ENCODE measurements around the gene CHST11. TPM values are rescaled to one million over a fixed set of nuclear protein-coding genes. Genes with fewer than 3 reads are reported as not detected.

Gene CHST11
- total RNA-seq, 1 experiment from 2014 or later, result 0.25 TPM

DNA sequence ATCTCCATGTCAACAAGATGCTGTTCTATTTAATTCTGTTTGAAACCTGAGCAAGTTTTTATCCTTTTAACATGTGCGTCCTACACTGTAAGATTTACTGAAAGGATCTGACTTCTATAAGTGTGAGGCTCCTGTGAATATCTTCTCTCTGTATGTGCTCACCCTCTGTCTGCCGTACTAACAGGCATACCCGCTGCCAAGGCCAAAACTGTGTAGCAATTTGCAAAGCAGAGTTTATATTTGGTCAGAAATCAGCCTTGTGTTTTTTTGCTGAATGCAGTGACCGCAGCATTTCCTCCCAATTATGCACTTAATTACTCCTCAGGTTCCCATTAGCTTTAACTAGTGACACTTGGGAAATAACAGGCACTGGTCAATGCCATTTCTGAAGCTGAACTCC is 12.3 kb downstream of the CHST11 start:
- Mint-ChIP-seq H3K9me3 (ENCODE audit: unreplicated experiment) (no peaks in the 10 kb centered on the region), H3K27ac (ENCODE audit: unreplicated experiment) (no peak overlapping the region), H3K4me3 (ENCODE audit: unreplicated experiment) (no peak overlapping the region), H3K36me3 (ENCODE audit: insufficient read depth, unreplicated experiment) (no peaks in the 10 kb centered on the region), H3K4me1 (ENCODE audit: low read depth, unreplicated experiment) (no peaks in the 10 kb centered on the region), H3K27me3 (ENCODE audit: insufficient read depth, unreplicated experiment) (peaks cover 28% of the 10 kb centered on the region)
- BruUV-seq (replicated peaks), result no TSS peak
- Histone ChIP-seq H3K4me1 (no peaks in the 10 kb centered on the region), H3K4me3 (ENCODE audit: low read depth, low read length) (no peak overlapping the region), H3K9me3 (no peaks in the 10 kb centered on the region), H3K27me3 (replicated peaks; ENCODE audit: control insufficient read depth, insufficient read depth, low read length) (no peaks in the 10 kb centered on the region), H3K36me3 (ENCODE audit: control insufficient read depth, insufficient read depth, low read length) (no peaks in the 10 kb centered on the region)
- TF ChIP-seq CTCF (IDR thresholded peaks at IDR 0.05; ENCODE audit: insufficient read depth in 1 of 2, low read depth in 1 of 2, low read length in 1 of 2, severe bottlenecking in 1 of 2, unreplicated experiment in 1 of 2), result no peak
- no peak for DNase-seq
- CTCF ChIA-PET, result no interaction called here
- POLR2A ChIA-PET, result no interaction called here
- intact Hi-C loops (cut with micrococcal nuclease; ENCODE audit: unreplicated experiment), result no loop called here

DNA sequence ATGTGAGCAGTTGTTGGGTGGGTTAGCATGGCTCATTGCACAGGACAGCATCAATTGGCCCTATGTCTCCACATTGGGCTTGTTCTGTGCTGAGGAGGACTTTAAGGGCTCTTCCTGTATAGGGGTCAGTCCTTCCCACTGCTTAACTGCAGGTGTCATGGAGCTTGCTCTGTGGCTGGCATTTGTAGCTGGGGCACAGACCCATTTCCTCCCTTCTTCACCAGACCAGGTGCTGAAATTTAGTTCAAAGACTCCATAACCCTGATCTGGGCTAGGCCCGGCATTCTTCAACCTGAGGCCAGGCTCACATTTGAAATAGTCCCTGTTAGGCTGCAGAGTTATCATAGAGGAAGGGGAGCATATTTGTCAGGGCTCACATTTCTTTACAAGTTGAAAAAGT is 12.8 kb downstream of the CHST11 start:
- H3K36me3 Mint-ChIP-seq (ENCODE audit: insufficient read depth, unreplicated experiment), result no peaks in the 10 kb centered on the region
- Histone ChIP-seq H3K4me1 (no peaks in the 10 kb centered on the region), H3K36me3 (ENCODE audit: control insufficient read depth, insufficient read depth, low read length) (no peaks in the 10 kb centered on the region), H3K9me3 (no peaks in the 10 kb centered on the region), H3K27me3 (replicated peaks; ENCODE audit: control insufficient read depth, insufficient read depth, low read length) (no peaks in the 10 kb centered on the region), H3K4me3 (ENCODE audit: low read depth, low read length) (no peak overlapping the region)
- POLR2A ChIA-PET, result no interaction called here
- H3K27me3 Mint-ChIP-seq (ENCODE audit: insufficient read depth, unreplicated experiment), result peaks cover 28% of the 10 kb centered on the region
- H3K27ac Mint-ChIP-seq (ENCODE audit: unreplicated experiment), result no peak overlapping the region
- H3K4me1 Mint-ChIP-seq (ENCODE audit: low read depth, unreplicated experiment), result no peaks in the 10 kb centered on the region
- intact Hi-C loops (cut with micrococcal nuclease; ENCODE audit: unreplicated experiment), result no loop called here
- no peak for TF ChIP-seq CTCF (IDR thresholded peaks at IDR 0.05; ENCODE audit: insufficient read depth in 1 of 2, low read depth in 1 of 2, low read length in 1 of 2, severe bottlenecking in 1 of 2, unreplicated experiment in 1 of 2)
- H3K9me3 Mint-ChIP-seq (ENCODE audit: unreplicated experiment), result no peaks in the 10 kb centered on the region
- no TSS peak for BruUV-seq (replicated peaks)
- DNase-seq, result no peak
- H3K4me3 Mint-ChIP-seq (ENCODE audit: unreplicated experiment), result no peak overlapping the region
- CTCF ChIA-PET, result no interaction called here

- BruUV-seq (replicated peaks), result no TSS peak
- TF ChIP-seq CTCF (IDR thresholded peaks at IDR 0.05; ENCODE audit: insufficient read depth in 1 of 2, low read depth in 1 of 2, low read length in 1 of 2, severe bottlenecking in 1 of 2, unreplicated experiment in 1 of 2), result no peak
- no peaks in the 10 kb centered on the region for H3K36me3 Mint-ChIP-seq (ENCODE audit: insufficient read depth, unreplicated experiment)
- H3K4me3 Mint-ChIP-seq (ENCODE audit: unreplicated experiment), result no peak overlapping the region
- H3K9me3 Mint-ChIP-seq (ENCODE audit: unreplicated experiment), result no peaks in the 10 kb centered on the region
- H3K27me3 Mint-ChIP-seq (ENCODE audit: insufficient read depth, unreplicated experiment), result peaks cover 22% of the 10 kb centered on the region
- intact Hi-C loops (cut with micrococcal nuclease; ENCODE audit: unreplicated experiment), result no loop called here
- no peaks in the 10 kb centered on the region for H3K4me1 Mint-ChIP-seq (ENCODE audit: low read depth, unreplicated experiment)
- DNase-seq, result no peak
- POLR2A ChIA-PET, result no interaction called here
- no peaks in the 10 kb centered on the region for H3K9me3 ChIP-seq
- no peak overlapping the region for H3K27ac Mint-ChIP-seq (ENCODE audit: unreplicated experiment)
- CTCF ChIA-PET, result no interaction called here
- H3K36me3 ChIP-seq (ENCODE audit: control insufficient read depth, insufficient read depth, low read length), result no peaks in the 10 kb centered on the region
- H3K27me3 ChIP-seq (replicated peaks; ENCODE audit: control insufficient read depth, insufficient read depth, low read length), result no peaks in the 10 kb centered on the region
- no peaks in the 10 kb centered on the region for H3K4me1 ChIP-seq
- H3K4me3 ChIP-seq (ENCODE audit: low read depth, low read length), result no peak overlapping the region
These were observed 13.8 kb downstream of the CHST11 start for GRCh38 chr12:104470521-104470920.

All from Caco-2 (cell line).